HG02763 (cell line): ENCODE results near the gene PDE7B.

ENCODE experiments used
- ATAC-seq: cut with Tn5 transposase; IDR thresholded peaks from one replicate; pipeline ENCODE4 v1.9.1; 2021; ENCODE audit warnings: mild to moderate bottlenecking, moderate library complexity; ENCODE audit not compliant: unreplicated experiment

The PDE7B gene

GRCh38 chr6:135922174-135922573 lies 70.7 kb downstream of the PDE7B start:
- ATAC-seq = no peak

- no peak for ATAC-seq
These were observed 71.2 kb downstream of the PDE7B start for GRCh38 chr6:135922746-135923145.

DNA sequence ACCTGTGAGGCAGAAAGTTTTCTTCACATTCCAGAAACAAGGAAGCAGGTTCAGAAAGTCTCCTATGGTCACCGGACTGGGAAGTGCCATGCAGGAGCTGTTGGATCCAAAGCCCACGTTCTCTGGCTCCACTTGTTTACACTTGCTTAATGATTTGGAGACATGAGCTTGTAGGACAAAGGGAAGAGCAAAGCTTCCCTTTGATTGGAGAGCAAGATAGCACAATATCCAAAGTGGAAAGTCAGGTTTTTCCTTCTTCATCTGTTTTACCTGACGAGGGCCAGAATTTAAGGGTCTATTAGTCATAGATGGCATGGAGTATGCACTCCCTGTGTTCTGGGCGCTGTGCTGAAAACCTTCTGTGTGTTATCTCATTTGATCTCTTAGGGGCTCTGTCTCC lies 81.2 kb downstream of the PDE7B start:
- no peak for ATAC-seq

DNA sequence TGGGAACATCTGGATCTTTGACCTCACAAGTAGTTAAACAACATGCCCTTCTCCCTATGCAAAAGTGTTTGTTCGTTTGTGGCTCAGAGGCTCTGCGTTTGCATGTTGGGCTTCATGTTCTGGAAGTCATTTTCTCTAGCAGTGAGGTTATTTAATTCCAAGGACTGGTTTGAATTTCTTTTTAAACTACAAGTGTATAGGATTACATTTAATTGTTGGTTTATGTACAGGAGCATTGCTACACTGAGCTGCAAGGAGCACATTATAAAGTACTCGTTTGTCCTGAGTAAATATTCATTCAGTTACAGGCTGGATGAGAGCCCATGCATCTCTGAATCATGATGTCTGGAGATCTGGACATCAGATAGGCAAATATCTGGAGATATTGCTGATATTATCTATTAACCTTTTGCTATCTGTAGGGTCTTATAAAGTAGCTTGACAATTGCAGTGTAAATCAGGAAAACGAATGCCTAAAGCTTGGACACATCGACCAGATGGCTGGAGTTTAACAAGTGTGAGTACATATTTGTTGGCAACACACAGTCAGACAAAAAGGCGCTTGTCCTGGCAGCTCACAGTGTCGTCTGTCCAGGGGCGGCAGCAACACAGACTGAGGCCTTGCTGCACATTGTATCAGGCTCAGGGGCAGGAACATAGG lies 84.6 kb downstream of the PDE7B start:
- ATAC-seq = no peak

DNA sequence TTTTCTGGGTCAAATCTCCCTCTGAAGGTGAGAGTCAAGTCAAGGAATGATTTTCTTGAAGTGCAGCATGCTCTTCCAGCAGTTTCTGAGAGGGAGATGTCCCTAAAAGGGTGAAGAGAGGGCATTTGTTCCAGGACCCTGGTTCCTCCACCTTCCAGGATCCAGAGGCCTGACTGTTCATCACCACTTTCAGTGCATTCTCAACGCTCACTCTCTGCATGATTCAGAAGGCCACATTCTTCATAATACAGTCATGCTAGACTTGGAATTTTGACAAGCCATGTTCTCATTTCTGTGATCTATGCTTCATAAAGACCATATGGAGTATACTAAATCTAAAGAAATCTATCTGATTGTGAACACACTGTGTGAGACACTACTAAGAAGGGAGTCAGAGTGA lies 85.1 kb downstream of the PDE7B start:
- ATAC-seq = no peak

DNA sequence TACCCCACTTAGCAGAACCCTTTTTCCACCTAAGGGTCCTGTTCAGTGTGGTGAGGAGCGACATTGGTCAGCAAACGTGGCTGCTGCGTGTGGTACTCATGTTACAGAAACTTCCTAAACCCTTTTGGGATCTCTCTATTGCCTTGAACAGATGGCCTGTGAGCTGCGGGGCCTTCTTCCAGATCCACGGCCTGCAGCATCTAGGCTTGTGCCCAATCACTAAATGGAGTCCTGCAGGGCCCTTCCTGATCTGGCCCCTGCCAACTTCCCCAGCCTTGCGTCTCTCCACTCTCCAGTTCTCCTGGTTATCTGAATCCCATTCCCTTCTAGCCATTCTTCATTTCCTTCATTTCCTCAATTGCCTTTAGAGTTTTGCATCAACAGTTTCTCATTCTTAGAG lies 85.6 kb downstream of the PDE7B start:
- no peak for ATAC-seq

DNA sequence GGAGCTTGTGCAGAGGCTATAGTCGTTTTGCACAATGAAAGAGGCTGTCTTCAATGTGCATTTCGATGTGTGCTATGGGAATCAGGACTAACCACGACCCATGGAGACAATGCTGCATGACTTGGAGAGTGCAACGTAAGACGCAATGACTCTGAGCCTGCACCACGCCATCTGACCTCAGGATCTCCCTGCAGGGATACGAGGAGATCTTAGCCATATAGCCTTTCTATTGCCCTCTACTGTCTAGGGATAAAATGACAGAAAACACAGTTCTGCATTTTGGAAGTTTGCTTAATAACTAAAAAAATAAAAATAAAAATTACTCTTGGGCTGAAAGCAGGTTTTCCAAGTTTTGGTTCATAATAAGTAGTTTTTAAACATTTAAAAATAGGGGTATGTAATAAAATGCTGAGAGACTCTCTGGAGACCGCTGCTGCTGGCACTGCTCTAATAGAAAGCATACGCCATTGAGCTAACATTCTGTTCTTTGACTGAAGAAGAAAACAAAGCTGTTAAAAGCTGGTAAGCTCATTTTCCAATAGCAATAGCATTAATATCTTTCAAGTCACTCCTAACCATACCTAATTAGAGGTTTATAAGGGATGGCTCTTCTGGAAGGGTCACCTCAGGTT lies 87.2 kb downstream of the PDE7B start:
- no peak for ATAC-seq

DNA sequence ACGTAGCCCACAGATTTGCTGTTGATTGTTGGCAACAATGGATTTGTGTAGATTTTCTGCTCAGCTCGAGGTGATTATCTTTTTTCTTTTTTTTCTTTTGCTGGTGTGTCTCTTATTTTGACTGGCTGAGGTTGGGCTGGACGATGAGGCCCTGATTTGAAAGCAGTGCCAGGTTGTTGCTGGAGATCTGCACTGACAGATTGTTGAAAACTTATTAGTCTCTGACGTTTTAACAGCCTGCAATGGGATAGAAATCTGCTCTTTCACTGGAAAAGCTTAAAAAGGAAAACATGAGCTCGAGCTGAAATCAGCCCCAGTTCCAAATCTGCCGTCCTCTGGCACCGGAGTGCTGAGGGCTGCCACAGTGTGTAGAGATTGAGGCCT lies 87.7 kb downstream of the PDE7B start:
- ATAC-seq = no peak

- no peak for ATAC-seq
These were observed 89.2 kb downstream of the PDE7B start for GRCh38 chr6:135940616-135941167.

DNA sequence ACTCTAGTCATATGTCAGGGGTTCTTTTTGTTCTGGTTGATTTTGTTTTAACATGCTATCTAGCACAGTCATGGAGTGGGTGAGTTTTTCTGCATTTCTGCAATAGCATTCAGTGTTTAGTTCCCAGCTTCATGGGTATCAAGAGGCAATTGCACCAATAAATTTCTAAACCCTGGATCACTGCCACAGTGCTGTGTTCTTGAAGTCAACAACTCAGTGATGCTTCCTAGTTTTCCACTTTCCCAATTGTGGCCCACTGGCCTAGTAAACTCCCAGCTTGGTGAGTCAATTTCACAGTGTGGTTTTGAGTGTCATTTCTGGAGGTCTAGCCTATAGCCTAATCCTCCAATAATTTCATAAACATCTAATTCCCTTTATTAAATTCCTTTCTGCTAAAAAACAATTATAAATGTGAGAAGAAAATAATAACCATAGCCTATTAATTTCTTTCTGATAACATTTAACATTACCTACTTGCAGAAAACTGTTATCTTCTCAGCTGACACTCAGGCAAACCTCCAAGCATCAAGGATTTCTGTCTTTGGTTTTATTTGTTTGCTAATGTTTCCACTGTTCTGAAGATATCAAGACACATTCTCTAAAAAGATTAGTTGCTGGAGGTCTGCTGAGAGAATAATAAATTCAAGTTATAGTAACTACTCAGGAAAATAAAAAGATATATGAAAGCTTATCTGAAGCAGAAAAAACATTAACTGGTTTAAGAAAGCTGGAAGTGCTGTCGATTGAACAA lies 89.9 kb downstream of the PDE7B start:
- ATAC-seq = no peak

DNA sequence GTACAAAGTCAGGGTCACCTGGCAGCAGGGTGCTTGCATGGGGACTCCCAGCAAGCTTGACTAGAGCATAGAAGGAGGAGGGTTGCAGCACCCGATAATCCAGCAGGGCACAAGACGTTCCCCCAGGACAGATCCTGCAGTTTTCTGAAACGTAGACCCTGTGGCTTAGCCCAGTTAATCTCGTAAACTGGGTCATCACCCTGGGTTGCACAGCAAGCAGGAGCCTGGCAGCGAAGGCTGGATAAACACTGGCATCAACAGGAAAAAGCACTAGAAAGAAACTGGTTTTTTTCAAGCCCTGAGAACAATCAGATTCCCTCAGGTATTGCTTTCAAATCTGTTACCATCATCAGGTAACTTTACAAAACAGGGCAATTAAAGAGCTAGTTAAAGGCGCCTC lies 92.6 kb downstream of the PDE7B start:
- ATAC-seq = no peak

DNA sequence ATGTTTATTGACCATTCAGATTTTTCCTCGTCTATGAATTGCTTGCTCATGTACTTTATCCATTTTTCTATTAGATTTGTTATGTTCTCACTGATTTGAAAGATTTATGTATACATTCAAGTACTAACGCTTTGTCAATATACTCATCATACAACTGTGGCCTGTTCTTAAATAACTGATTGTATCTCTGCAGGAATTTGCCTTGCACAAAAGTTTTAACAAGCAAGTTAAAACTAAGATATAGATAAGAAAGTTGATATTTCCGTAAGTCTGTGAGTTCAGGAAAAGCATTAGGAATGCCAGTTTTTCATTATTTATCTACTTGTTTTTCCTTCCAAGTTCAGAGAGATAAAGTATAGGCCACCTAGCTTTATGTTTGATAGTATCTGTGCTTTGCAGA lies 95.2 kb downstream of the PDE7B start:
- ATAC-seq = no peak

- ATAC-seq = no peak
These were observed 99.2 kb downstream of the PDE7B start for GRCh38 chr6:135950669-135951068.

- ATAC-seq = no peak
These were observed 99.7 kb downstream of the PDE7B start for GRCh38 chr6:135951169-135951568.

DNA sequence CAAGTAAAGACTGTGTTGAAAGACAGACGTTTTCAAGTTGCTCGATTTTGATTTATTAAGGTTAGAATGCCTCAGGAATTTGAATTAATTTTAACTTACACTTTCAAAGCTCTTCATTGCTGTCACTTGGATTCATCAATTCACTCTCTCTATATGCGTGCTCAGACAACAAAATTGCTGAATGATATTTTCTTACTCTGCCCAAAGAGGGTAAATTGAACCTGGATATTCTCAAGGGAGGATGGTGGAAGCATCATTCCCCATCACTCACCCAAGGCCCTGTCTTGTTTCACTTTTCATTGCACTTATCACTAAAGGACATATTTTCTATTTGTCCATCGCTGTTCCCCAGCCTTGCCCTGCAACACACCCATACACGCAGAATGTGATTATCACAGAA lies 102.3 kb downstream of the PDE7B start:
- ATAC-seq = no peak

- ATAC-seq = no peak
These were observed 103.6 kb downstream of the PDE7B start for GRCh38 chr6:135955099-135955498.

DNA sequence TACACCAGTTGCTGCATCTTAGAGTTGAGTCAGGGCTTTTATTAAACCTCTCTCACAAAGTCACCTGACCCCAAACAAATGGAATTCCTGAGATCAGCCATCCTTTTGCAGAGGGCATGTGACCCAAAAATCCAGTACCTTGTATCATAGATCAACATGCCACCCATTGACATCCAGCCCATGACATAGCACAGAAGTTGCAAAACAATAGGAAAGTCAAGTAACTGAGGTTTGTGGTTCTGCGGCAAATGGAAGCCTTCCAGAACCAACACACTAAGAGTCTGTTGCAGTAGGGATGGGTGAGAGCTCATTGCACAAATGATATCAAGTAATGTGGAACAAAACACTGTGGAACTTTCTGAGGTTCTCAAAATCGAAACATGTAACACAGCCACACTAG lies 111.2 kb downstream of the PDE7B start:
- no peak for ATAC-seq

DNA sequence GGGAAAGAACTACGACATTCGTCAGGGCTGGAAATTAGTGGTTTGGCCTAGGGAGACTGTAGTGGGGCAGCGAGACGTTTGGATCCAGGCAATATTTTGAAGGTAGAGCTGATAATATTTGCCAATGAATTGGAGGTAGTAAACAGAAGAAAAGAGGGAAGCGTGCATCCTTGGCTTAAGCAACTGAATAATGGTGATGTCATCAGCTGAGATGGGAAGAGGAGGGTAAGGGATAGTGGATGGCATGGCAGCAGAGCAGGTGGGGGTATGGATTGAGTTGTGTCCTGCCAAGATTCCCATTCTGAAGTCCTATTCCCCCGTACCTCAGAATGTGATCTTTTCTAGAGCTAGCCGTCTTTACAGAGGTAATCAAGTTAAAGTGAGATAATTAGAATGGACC lies 119.2 kb downstream of the PDE7B start:
- no peak for ATAC-seq

DNA sequence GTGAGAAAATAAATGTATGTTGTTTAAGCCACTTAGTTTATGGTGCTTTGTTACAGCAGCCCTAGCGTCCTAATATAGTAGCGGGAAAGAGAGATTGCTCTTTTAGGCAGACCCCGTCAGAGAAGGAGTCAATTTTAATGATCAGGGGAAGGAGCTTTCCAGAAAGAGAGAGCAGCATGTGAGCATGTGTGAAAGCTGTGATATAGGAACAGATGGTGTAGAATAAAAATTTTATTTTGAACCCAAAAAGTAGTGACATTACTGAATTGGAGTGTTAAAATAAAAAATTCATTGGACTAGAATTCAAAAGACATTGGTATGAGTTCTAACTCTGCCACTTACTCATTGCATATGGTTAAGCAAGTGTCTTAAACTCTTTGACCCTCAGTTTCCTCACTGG lies 119.8 kb downstream of the PDE7B start:
- no peak for ATAC-seq

GRCh38 chr6:135972150-135972549 lies 120.6 kb downstream of the PDE7B start:
- ATAC-seq = no peak

DNA sequence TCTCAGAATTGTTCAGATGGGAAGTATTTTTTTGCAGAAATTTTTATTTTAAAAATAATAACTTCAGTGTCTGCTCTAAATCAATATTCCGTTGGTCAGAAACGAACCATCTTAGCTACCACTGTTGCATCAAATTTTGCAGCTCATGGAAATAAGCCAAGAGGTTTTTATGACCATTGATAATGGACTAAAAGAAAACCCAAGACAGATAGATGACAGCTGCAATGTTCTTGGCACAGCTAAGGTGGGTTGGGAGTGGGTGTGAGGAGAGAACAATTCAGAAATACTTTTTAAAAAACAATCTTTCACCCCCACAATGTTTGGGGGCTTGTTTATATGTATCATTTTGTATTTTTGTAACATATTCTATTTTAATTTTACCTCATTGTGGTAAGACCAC lies 121.1 kb downstream of the PDE7B start:
- ATAC-seq = no peak

- no peak for ATAC-seq
These were observed 122.9 kb downstream of the PDE7B start for GRCh38 chr6:135974426-135974825.
